ENCODE data around the gene EFCAB12.

EFCAB12 gene

DNA sequence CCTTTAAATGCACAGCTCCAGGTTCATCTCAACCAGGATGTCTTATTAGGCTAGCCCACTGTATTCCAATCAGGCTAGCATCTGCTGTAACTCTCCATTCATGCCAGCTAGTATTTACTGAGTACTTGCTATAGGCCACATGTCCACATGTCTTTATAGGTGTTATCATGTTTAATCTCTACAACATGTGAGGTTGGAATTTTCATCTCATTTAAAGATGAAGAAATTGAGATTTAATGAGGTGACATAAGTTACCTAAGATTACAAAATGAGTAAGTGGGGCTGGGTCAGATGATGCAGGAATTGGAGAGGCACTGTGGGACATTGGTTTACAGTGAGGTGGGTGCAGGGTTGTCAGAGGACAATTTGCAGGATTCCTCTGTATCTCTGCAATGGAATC is 14.5 kb upstream of the EFCAB12 start:
- no peak for DNase-seq (ENCODE audit: low spot score)

- no peak for DNase-seq (ENCODE audit: low spot score)
Measured at GRCh38 chr3:129442486-129442885, 14.1 kb upstream of the EFCAB12 start.

DNA sequence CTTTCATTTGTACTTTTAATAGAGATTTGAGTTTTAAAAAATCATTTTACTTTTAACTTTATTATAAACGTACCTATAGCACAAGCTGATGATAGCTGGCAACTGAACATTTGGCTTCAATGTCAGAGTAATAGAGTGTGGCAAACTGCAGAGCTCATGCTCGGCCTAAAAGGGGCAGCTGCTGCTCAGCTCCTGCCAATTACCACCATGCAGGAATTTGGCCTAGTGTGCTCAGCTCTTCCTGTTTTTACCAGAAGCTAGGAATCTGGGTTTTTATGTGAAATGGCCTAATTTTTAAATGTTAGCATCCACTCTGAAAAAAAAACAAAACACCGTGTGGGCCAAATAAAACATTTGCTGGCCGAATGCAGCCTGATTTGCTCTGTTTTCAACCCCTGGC is 13.3 kb upstream of the EFCAB12 start:
- no peak for DNase-seq (ENCODE audit: low spot score)

- DNase-seq (ENCODE audit: low spot score), result no peak
Measured at GRCh38 chr3:129441215-129441614, 12.8 kb upstream of the EFCAB12 start.

GRCh38 chr3:129440618-129441190 is 12.3 kb upstream of the EFCAB12 start:
- no peak for DNase-seq (ENCODE audit: low spot score)

GRCh38 chr3:129439817-129440617 is 11.6 kb upstream of the EFCAB12 start, which contains the start of the genes IFT122 and MBD4:
Gene IFT122, plus strand, starts transcription at chr3:129440224. Its CDS starts 107 bp downstream, at chr3:129440331.
Gene MBD4, minus strand, starts transcription at chr3:129439948. Its CDS starts 115 bp downstream, at chr3:129439833.
- peak; percentile 99 for DNase-seq (ENCODE audit: low spot score)

- DNase-seq (ENCODE audit: low spot score), result no peak
Measured at GRCh38 chr3:129439226-129439816, 10.9 kb upstream of the EFCAB12 start.

- no peak for DNase-seq (ENCODE audit: low spot score)
Measured at GRCh38 chr3:129435367-129435766, 6.9 kb upstream of the EFCAB12 start.

- no peak for DNase-seq (ENCODE audit: low spot score)
Measured at GRCh38 chr3:129434140-129434539, 5.7 kb upstream of the EFCAB12 start.

DNA sequence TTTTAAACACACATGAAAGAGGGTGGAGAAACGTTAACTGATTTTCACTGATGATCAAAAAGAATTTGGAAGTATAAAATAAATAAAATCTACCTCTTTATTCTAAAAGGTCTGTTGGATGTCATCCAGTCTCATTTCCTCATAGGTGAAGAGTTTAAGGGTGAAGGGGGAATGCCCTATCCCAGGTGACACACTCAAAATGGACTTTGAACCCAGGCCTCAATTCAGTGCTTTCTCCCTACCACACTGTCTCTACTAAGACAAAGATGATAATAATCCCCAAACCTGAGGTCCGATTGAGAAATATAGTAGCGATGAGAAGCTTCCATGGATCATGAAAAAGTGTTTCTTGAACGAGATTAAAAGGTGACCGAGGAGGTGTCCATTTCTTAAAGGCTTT is 5.1 kb upstream of the EFCAB12 start:
- DNase-seq (ENCODE audit: low spot score), result no peak

- no peak for DNase-seq (ENCODE audit: low spot score)
Measured at GRCh38 chr3:129432671-129433070, 4.2 kb upstream of the EFCAB12 start.

DNA sequence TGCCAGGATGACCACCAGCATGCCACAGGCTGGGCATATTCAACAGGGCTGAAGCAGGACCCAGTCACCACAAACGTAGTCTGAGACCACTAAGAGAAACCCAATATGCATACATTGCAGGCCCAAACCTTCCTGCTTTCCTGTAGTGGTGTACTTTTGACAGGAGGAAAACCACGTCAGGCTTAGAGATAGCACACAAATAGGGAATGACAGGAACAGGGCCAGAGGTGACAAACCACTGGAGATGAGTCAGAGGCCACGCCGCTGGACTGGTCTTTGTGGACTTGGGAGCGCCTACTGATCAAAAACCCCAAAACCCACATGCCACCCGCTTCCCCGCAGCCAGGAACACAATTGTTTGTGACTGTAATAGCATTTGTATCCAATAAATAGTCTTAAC is 3.6 kb upstream of the EFCAB12 start:
- no peak for DNase-seq (ENCODE audit: low spot score)

DNA sequence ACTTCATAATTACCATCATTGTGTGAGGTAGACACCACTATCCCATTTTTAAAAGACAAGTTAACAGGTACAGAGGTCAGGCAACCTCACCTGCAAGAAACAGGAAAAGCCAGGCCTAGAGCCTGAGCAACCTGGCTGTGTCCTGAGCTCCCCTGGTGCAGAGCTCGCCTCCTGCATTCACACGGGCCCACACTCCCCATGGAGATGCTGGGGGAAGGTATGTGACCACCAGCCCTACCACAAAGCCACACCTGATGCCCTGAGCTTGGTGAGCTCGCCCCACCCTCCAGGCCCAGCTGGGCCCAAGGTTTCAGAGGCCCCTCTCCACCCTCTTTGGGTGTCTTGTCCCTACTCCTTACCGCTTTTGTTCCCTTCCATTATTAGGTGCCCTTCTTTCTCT is 1.2 kb upstream of the EFCAB12 start:
- DNase-seq (ENCODE audit: low spot score), result no peak

GRCh38 chr3:129429080-129429451 is 630 bp upstream of the EFCAB12 start:
- no peak for DNase-seq (ENCODE audit: low spot score)

GRCh38 chr3:129428007-129428375 is 445 bp downstream of the EFCAB12 start:
- DNase-seq (ENCODE audit: low spot score), result no peak

- no peak for DNase-seq (ENCODE audit: low spot score)
Measured at GRCh38 chr3:129425619-129426018, 2.8 kb downstream of the EFCAB12 start.

GRCh38 chr3:129425213-129425612 is 3.2 kb downstream of the EFCAB12 start:
- no peak for DNase-seq (ENCODE audit: low spot score)

- DNase-seq (ENCODE audit: low spot score), result no peak
Measured at GRCh38 chr3:129424185-129424841, 4.1 kb downstream of the EFCAB12 start.

- no peak for DNase-seq (ENCODE audit: low spot score)
Measured at GRCh38 chr3:129422897-129423296, 5.5 kb downstream of the EFCAB12 start.

GRCh38 chr3:129421988-129422745 is 6.3 kb downstream of the EFCAB12 start:
- no peak for DNase-seq (ENCODE audit: low spot score)

GRCh38 chr3:129421236-129421883 is 7.1 kb downstream of the EFCAB12 start:
- DNase-seq (ENCODE audit: low spot score), result no peak

- DNase-seq (ENCODE audit: low spot score), result no peak
Measured at GRCh38 chr3:129419476-129419875, 9.0 kb downstream of the EFCAB12 start.

All from ecto neural progenitor cell (in vitro differentiated cells).